Urothelium cell line (cell line): Measurements from ENCODE around the gene NECTIN1.

Experiments used
- DNase-seq: peaks from one replicate; pipeline ENCODE4 v3.0.0; 2011; ENCODE audit warnings: low spot score, mixed read lengths
- FAIRE-seq: peaks from 2 replicates; lab custom pipeline; 2011; peaks lifted over from hg19 to GRCh38; lab: Jason Lieb, UNC

NECTIN1 gene

DNA sequence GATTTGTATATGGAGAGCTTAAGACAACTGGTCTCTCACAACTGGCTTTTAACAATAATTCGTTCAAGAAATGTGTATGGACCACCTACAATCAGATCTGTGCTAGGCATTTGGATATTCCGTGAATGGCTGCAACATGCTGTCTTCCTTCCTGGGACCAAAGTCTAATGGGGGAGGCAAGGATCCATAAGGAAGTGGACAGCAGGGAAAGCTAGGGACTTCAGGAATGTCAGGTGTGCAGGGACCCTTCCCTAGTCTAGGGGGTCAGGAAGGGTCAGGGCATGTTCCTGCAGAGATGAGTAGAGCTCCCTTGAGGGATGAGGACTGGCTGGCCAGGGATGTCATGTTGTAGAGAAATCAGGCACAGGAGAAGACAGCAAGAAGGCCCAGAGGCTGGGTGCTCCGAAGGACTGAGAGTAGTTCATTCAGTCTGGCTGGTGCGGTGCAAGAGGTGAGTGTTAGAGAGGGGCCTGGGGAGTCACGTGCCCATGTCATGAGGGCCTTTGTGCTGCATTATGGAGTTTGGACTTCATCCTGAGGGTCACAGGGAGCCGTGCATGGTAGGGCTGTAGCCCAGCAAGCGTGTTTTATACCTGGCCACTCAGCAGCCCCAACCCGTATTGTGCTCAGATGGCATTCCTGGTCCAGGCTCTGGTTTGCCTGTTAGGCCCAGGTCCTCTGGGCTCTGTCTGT is 8.5 kb upstream of the NECTIN1 start:
- no peak for DNase-seq
- FAIRE-seq: no peak

DNA sequence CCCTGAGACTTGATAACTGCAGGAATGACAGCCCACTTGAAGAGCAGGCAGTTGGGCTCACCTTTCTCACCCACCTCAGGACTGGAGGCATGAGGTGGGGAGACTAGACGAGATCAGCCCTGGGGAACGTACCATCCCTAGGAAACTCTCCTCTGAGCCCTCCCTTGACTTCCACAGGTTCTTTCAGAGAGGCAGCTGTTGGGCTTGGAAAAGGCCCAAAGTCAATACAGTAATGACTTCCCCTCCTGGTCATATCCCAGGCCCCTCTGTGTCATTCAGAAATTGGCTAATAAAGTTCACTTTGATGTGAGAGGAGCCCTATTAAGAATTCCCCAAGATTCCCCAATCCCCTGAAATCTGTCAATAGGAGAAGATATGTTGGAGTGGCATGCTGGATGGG is 5.8 kb upstream of the NECTIN1 start:
- FAIRE-seq (no peak), DNase-seq (no peak)

DNA sequence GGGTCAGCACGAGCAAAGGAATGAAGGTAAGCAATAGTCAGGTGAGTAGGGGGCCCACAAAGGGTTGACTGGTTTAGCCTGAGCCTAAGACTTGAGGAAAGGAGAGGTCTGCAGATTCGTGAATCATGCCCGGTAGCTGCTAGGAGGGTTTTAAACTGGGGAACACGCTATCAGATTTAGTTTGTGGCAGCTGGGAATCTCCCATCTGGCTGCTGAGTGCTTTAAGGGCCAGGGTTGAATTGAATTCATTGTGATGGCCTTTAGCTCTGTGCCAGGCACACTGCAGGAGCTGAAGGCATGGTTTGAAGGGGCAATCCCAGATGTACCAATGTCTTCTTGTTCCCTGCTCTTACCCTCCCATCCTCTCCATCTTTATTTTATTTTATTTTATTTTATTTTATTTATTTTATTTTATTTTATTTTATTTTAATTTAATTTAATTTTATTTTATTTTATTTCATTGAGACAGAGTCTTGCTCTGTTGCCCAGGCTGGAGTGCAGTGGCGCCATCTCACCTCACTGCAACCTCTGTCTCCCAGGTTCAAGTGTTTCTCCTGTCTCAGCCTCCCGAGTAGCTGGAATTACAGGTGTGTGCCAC is 1.9 kb upstream of the NECTIN1 start:
- DNase-seq (no peak), FAIRE-seq (no peak)

DNA sequence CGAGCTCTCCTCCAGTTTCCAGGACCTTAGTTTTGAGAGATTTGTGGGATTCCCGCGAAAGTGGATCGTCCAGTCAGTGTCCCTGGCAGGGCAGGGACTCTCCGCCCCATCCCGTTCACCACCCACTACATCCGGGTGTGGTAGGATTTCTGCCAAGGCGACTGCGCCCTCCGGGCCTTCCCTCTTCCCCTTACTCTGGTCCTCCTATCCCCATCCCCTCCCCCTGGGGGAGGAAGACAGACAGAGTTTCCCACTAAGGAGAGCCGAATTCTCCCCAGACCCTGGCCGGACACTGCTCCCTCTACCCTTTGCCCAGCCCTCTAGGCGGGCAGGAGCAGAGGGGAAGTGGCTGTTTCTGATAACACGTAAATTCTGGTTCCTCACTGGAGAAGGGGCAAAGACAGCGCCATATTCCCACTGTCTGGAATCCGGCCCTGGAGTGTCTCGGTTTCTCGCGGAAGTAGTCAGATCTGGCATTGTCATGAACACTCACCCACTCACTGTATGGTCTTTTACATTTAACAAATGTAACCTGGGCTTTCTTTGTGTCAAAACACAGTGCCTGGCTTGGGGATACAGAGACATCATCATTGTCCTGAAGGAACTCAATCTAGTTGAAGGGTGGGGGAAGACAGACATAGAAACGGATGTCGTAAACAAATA is 1.1 kb upstream of the NECTIN1 start:
- DNase-seq: peak; percentile 75
- no peak for FAIRE-seq

DNA sequence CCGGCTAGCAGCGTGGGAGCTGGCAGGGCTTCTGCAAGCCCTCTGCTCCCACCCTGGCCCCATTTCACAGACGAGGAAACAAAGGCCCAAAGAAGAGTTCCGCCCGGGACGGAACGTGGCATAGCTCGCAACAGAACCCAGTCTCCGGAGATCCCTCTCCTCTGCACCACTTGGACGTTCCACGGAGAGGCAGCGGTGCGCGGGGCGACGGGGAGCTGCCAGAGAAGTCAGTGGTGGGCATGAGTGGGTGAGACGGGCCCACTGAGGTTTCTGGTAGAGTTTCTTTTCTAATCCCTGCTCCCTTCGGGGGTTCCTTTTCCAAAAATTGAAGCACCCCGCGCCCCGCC is 554 bp upstream of the NECTIN1 start:
- FAIRE-seq (no peak), DNase-seq (no peak)

DNA sequence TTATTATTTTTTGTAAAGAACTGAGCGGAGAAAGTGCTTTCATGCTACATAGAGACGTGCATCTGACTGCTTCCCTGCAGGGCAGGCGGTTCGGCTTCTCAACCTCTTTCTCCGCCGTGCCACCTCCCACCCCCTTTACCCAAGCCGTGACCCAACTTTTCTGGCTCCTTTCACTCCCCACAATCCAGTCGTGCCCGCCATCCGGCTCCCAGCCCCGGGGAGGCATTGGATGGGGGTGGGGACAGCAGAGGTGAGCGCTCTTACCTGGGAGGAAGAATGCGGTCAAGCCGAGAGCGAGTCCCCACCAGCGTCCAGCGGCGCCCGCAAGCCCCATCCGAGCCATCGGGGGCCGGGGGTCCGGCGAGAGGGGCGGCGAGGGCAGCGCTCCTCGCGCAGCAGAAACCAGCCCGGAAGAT is 781 bp downstream of the NECTIN1 start:
- DNase-seq: peak; percentile 20

DNA sequence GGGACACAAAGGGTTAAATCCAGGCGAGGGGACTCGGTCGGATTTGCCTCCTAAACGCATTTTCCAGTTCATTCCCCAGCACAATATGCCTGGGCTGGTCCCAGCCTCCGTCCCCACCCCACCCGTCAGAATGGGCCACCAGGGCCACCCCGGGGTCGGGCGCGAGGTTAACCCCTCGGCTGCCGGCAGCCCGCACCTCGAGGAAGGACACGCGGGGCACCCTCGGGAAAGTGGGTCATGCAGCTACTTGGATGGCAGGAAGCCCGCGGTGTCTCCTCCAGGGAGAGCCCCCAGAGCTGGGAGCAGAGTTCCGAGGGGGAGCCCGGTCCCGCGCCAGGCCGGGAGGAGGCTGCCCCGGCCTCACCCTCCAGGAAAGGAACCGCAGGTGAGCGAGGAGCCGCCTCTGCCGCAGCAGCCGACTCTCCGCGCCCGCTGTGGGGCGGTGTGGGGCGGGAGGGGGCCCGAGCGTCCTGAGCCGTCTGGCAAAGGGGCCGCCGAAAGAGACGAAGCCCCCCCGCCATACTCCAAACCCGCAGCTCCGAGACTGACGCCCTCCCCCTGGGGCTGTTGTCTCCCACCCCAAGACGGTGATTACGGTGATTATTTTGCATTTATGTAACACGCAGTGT is 1.4 kb downstream of the NECTIN1 start:
- DNase-seq: peak; percentile 56
- no peak for FAIRE-seq

More for the DNA sequence above, 781 bp downstream of the NECTIN1 start:
- FAIRE-seq: no peak

DNA sequence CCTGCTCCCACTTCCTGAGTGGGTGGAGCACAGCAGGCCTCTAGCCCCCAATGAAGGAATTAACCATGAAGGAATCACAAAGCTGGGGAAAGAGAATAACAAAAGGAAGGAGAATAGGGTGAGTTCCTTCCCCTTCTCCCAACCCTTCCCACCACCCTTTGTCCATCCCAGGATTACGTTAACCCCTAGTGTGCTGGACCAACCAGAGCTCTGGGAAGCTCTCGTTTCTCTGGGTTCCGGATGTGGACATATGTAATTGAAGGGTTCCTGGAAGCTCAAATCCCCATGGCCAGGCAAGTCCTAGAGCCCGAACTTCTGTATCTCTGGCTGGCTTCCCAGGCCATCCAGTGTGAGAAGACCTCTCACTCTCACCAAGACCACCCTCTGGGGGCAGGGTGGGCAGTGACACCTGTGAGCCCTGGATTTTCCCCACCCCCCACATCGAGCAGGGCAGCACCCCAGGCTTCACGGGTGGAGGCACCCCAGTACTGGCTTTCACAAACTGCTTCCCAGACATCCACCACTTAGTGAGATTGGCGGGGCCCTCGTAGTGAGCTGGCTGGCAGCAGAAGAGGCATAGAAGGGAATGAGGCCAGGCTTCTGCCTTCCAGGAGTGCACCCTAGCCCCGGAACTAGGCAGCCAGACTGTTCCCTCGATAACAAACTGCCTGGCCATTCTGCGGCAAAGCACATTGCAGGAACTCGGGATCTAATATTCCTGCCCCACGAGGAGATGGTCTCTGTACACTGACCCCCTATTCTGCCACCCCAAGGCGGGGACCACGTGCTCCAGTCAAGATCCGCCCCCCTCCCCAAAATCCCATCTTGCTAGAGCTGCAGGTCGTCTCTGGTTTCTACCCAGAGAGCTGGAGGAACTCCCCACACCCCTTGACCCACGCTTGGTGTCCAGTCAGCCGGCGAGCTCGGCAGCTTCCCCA is 2.1 kb downstream of the NECTIN1 start:
- DNase-seq (no peak), FAIRE-seq (no peak)

DNA sequence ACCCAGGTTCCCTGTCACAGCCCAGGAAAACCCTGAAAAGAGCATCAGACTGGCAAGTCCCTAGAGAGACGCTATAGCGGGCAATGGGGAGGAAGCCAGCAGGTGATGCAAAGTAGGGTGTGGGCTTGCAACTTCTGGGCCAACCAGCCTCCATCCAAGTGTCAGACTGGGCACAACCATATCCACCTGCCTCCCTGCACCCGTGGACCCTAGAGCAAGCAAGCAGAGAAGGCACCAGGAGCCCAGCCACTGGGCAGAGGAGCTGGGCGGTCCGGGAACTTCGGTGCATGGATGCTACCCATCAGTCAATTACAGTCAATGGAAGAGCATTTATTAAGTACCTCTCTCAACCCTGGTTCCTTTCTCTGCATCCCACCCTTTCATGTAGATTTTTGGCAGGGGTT is 2.8 kb downstream of the NECTIN1 start:
- FAIRE-seq (no peak), DNase-seq (no peak)

DNA sequence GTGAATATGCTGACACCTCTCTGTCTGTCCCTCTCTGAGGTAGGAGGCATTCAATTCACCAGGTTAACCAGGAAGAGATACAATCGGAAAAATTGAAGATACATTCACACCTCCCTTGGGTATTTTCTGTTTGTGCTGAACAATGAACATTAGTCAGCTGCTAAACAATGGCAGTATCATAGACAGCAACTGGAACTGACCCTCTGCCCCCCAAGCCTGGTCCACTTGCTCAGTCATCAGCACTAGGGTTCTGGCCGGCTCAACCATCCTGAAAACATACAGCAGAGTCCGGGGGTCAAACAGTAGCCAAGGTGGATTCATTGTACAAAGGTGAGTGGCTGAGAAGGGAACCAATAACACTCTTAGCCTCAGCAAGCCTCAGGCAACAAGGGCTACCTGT is 4.0 kb downstream of the NECTIN1 start:
- DNase-seq (no peak), FAIRE-seq (no peak)

DNA sequence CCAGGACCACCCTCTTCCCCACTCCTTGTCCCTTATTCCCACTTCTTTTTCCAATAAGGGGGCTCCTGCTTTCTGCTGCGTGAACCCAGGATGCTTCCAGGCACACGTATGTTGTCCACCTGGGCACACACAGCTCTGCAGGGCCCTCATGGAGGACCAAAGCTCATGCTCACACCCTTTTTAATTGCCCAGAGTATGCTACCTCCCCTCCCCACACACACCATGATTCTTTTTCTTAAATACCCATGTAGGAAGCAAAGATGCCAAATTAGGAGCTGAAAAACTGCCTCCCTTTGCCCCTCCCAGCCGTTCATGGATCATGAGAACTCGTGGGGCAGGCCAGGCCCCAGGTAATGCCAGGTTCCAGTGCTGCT is 5.1 kb downstream of the NECTIN1 start:
- DNase-seq: no peak
- FAIRE-seq: no peak

DNA sequence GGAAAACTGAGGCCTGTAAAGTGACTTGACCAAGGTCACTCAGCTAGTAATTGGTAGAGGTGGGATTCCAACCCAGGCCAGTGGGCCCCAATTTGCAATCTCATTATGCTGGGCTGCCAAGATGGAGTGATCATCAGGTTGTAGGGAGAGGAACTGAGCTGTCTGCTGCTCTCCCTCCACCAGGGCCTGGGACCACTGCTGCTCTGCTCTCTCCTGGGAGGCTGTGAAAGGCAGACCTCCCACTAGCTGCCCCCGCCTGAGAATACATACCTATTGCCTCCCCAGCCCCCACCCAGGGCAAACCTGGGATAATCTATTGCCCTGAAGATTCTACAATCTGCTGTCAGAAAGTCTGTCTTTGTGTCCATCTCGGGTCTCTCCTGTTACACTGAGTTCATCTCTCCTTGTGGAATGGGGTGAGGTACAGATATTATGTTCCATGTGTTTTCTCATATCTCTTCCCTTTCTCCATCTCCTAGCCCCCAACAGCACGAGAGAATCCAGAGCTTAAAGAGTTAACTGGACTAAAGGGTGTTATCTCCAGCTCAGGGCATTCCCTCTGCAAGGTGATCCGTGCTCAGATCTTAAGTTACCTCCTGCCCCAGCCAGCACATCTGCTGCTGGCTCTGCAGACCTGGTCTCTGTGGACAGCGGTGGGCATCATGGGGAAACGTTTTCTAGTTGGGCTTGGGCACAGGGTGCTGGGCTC is 5.6 kb downstream of the NECTIN1 start:
- DNase-seq: no peak
- FAIRE-seq: no peak

DNA sequence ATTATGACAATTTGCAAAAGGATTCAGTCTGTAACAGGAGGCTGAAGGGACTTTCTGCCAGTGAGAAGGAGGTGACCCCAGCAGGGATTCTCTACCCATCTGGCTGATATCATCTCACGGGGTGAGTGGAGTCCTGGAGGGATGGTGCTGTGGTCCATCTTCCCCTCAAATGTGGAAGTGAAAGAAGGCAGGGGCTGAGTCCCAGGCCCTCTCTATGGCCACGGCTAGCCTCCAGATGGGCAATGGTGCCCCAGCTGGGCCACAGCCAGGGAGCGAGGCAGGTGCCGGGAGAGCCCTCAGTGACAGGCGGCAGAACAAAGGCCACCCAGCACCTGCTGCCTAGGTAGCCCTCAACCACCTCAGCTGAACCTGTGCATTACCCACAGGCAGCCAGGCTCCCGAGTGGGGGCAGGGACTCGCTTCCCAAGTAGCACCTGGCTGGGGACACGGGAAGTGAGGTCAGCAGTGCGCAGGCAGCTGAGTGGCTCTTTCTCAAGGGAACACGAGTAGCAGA is 6.7 kb downstream of the NECTIN1 start:
- FAIRE-seq (no peak), DNase-seq (no peak)

DNA sequence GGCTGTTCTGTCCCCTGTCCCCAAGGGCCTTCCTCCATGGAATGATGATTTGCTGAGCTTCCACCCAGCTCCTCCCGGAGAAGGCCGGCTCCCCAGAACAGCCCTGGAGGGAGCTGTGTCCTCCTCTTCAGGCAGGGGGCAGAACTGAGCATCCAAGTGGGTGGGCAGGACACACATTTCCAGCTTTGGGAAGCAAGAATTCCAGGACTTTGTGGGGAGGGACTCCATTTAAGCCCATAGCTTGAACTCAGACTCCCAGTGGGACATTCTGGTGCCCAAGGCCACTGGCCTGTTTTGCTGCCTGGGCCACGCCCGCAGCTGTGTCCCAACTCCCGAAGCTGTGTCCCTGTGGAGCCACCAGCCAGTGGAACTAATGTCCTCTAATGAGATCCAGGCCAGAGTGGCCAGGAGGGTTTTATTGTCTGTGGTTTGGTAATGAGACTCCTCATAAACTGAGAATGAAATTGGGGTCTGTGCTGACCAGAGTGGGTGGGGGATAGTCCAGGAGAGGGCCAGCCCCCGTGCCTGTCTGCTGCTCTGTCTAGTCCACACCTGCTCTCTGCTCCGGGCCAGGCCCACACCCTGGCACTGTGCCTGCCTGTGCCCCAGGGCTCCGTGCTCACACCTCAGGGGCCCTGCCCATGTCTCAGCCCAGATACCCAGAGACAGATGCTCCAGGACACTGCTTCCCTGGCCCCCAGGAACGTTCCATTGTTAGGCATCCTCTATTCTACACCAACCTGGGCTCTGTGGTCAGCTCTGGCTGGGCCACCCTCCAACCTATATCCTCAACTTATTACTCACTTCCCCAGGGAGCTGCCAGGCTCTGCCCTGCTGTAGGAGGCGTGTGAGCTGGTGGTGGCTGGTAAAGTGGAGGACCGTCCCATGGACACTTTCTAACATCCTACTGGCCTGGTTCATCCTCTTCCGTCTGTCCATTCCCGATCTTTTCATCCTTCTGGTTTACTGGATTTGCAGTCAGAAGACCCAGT is 7.6 kb downstream of the NECTIN1 start:
- DNase-seq: peak; percentile 31
- no peak for FAIRE-seq

DNA sequence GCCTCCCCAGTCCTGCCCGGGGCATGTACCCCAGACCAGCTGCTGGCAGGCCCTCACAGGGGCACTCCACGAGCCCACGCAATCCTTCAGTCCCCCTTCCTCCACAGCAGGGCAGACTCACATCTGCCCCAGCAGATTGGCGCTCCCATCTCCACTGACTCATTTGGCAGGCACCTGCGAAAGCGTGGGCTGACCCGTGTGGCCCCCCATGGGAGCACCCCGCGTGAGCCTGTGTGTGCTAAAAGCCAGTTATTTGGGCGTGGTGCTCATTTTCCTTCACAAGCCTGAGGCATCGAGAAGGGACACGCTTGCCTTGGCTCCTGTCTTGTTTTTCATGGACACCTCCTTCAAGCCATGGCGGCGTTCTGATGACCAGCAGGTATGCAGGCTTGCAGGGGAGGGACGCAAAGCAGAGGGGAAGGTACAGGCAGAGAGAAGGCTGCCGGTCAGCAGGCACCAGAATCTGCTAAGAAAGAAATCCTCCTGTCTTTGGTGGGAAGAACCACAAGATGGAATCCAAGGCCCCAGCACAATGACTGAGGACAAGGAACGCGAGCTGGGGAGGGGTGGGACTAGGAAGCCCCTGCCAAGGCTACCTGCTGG is 8.6 kb downstream of the NECTIN1 start:
- no peak for DNase-seq
- no peak for FAIRE-seq

DNA sequence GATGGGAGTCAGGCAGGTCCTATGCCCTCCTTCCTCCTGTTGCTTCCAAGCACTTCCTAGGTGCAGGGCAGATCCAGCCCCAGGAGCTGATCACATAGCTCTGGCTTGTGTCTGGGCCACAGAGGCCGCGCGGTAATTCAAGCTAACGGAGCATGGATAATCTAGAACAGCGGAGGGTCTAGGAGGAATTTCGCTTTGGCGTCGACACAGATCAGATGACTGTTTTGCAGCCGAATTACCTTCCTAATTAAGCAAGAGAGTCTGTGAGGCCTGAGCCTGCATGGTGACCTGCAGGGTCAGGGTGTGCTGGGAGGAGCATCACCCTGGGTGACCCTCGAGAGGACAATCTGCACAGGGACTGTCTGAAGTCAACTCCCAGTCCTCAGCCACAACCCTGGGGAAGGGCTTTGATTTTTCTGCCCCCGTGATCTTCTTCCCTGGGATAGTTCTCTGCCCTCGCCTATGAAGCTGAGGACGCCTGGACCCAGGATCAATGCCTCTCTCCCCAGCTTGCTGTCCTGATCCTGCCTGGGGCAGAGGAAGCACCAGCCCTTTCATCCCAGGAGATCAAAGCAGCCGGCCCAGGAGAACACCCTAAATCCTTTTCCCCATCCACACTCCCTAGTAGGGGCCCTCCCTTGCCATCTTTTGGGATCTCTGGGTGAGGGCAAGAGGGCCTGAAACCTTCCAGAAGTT is 11.0 kb downstream of the NECTIN1 start:
- no peak for DNase-seq
- FAIRE-seq: no peak

DNA sequence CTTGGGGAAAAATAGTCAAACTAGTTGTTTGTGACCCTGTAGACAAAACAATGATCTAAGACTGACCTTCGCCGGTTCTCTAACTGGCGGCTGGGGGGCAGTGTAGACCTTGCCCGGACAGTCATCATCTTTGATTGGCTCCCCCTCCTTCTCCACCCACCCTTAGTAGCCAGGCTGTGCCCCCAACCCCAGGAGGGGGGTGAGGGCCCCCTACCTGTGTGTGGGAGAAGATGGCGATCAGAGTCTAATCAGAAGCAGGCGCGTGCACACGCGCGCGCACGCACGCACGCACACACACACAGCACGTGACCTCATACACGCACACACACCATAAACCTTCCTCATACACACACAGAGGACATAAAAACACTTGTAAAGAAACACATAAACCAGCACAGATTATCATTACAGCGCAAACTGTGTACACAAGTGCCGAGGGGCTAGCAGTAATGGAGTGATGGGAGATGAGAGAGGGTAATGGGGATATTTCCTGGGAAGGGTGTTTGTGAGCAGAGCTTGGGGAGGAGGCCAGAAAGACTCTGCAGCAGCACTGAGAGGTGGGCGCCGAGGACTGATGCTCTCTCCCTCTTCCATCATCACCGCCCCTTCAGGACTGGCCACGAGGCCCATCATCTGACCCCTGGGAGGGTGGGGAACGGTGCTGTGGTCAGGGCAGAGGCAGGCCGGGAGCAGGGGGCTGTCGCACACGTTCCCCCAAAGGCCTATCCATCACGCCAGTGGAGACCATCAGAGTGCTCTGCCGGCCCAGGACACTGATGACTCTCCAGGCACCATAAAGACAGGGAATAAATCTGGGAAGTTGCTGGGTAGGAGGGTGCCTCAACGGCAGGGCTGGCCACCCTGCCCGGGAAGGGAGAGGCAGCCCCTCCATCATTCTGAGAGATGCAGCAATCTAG is 12.2 kb downstream of the NECTIN1 start:
- no peak for DNase-seq
- FAIRE-seq: no peak
